ENCODE measurements around the gene BEST4. TPM values are rescaled to one million over a fixed set of nuclear protein-coding genes. Genes with fewer than 3 reads are reported as not detected.

Gene BEST4
- total and polyA plus RNA-seq, 2 of the 8 experiments (the other 6 are each of a cell fraction or from before 2014, with no cell fraction given): 0.76 to 1.4 TPM

GRCh38 chr1:44743211-44743610 lies 44.8 kb downstream of the BEST4 start (continued):
- TF ChIP-seq CHD7 (IDR thresholded peaks at IDR 0.05; ENCODE audit: insufficient replicate concordance, low read length) (no peak), SAP30 (IDR thresholded peaks at IDR 0.05; ENCODE audit: insufficient read depth, insufficient replicate concordance, low read length) (no peak)
